Esophagus muscularis mucosa (tissue), 4 donors: ENCODE data around the gene HDAC4. TPM values are rescaled to one million over a fixed set of nuclear protein-coding genes. Genes with fewer than 3 reads are reported as not detected.

ENCODE experiments used
- DNase-seq: peaks from one replicate; pipeline ENCODE4 v3.0.0-alpha.2; 2017; ENCODE audit errors: extremely low spot score
- H3K27ac ChIP-seq, 4 donors: fragments of 200-600 bp; sonication (generic); replicated peaks in 1 of 4; 1 replicate in 3 of 4; 2 replicates in 1 of 4; pipeline ENCODE4 v1.5.1; 2016 to 2019; ENCODE audit warnings: mild to moderate bottlenecking in 1 of 4
- H3K27me3 ChIP-seq, 4 donors: fragments of 200-600 bp; sonication (generic); one replicate each; pipeline versions ENCODE4 v1.5.1 to v1.6.0; 2016 to 2019
- H3K36me3 ChIP-seq, 4 donors: fragments of 200-600 bp; sonication (generic); one replicate each; pipeline ENCODE4 v1.5.1; 2016 to 2019
- H3K4me1 ChIP-seq, 4 donors: fragments of 200-600 bp; sonication (generic); one replicate each; pipeline ENCODE4 v1.5.1; 2016 to 2019
- H3K4me3 ChIP-seq, 4 donors: fragments of 200-600 bp; sonication (generic); 1 replicate in 2 of 4; 2 replicates in 2 of 4; pipeline ENCODE4 v1.5.1; 2016 to 2019; ENCODE audit warnings: mild to moderate bottlenecking in 4 of 4, moderate library complexity in 1 of 4
- H3K9me3 ChIP-seq, 4 donors: fragments of 200-600 bp; sonication (generic); 1 replicate in 3 of 4; 2 replicates in 1 of 4; pipeline ENCODE4 v1.5.1; 2016 to 2019
- EP300 ChIP-seq: sonication (generic); formaldehyde crosslinking; IDR thresholded peaks from one replicate; pipeline ENCODE4 v1.6.1; 2017; ENCODE audit warnings: antibody characterized with exemption
- POLR2A ChIP-seq: fragments of 450-650 bp; IDR thresholded peaks from one replicate; pipeline ENCODE4 v1.6.1; 2017; ENCODE audit warnings: antibody characterized with exemption, moderate library complexity, mild to moderate bottlenecking, low read depth
- POLR2AphosphoS5 ChIP-seq, 2 donors: sonication (generic); formaldehyde crosslinking; IDR thresholded peaks; one replicate each; pipeline ENCODE4 v1.6.1; 2017; ENCODE audit warnings: antibody characterized with exemption in 2 of 2
- WGBS: methylation state at CpG from one replicate; pipeline ENCODE4 v1.1.5; 2018; 5-methylcytosine and 5-hydroxymethylcytosine counted together
- intact Hi-C: fragments of 100-400 bp; cut with DNase I; formaldehyde crosslinking; loops from one replicate; pipeline ENCODE4 v1.15.1; 2023
- total RNA-seq, 4 donors: library from RNA; depleted of rRNA; stranded (reverse); fragments of >200 nt; gene quantifications; one replicate each; pipeline versions ENCODE4 v1.1.0 to v1.2.1, GENCODE V29; 2016
- TF ChIP-seq, protein P1 (sequence below), 3 experiments: fragments of 200-600 bp in 2 of 3; fragments of 450-650 bp in 1 of 3; sonication (generic) in 2 of 3; IDR thresholded peaks; one replicate each; pipeline ENCODE4 v1.5.1; 2017 to 2019; ENCODE audit warnings: antibody characterized with exemption in 3 of 3, mild to moderate bottlenecking in 2 of 3, moderate library complexity in 1 of 3

HDAC4 gene
- total RNA-seq, 4 donors from 2014 or later = 59.4 to 119 (median 76.1) TPM

GRCh38 chr2:239186516-239187357, 214.1 kb downstream of the HDAC4 start:
- Histone ChIP-seq H3K4me3 (no peak overlapping the region), H3K27me3 (no peaks in the 10 kb centered on the region), H3K9me3 (peaks cover 0 to 5% (median 0%) of the 10 kb centered on the region in 4 donors), H3K4me1 (peaks cover 0 to 18% (median 5%) of the 10 kb centered on the region in 4 donors), H3K36me3 (peaks cover 25 to 76% (median 58%) of the 10 kb centered on the region in 4 donors), H3K27ac (no peak overlapping the region)
- DNase-seq = no peak
- no peak for TF ChIP-seq EP300
- no peak for TF ChIP-seq POLR2A
- TF ChIP-seq, protein P1, sequence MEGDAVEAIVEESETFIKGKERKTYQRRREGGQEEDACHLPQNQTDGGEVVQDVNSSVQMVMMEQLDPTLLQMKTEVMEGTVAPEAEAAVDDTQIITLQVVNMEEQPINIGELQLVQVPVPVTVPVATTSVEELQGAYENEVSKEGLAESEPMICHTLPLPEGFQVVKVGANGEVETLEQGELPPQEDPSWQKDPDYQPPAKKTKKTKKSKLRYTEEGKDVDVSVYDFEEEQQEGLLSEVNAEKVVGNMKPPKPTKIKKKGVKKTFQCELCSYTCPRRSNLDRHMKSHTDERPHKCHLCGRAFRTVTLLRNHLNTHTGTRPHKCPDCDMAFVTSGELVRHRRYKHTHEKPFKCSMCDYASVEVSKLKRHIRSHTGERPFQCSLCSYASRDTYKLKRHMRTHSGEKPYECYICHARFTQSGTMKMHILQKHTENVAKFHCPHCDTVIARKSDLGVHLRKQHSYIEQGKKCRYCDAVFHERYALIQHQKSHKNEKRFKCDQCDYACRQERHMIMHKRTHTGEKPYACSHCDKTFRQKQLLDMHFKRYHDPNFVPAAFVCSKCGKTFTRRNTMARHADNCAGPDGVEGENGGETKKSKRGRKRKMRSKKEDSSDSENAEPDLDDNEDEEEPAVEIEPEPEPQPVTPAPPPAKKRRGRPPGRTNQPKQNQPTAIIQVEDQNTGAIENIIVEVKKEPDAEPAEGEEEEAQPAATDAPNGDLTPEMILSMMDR (IDR thresholded peaks at IDR 0.05) = no peak
- no peak for TF ChIP-seq POLR2AphosphoS5 (IDR thresholded peaks at IDR 0.05)
- WGBS = 92% methylated on average over 19 of the region's 20 CpGs
- intact Hi-C loops = no loop called here

DNA sequence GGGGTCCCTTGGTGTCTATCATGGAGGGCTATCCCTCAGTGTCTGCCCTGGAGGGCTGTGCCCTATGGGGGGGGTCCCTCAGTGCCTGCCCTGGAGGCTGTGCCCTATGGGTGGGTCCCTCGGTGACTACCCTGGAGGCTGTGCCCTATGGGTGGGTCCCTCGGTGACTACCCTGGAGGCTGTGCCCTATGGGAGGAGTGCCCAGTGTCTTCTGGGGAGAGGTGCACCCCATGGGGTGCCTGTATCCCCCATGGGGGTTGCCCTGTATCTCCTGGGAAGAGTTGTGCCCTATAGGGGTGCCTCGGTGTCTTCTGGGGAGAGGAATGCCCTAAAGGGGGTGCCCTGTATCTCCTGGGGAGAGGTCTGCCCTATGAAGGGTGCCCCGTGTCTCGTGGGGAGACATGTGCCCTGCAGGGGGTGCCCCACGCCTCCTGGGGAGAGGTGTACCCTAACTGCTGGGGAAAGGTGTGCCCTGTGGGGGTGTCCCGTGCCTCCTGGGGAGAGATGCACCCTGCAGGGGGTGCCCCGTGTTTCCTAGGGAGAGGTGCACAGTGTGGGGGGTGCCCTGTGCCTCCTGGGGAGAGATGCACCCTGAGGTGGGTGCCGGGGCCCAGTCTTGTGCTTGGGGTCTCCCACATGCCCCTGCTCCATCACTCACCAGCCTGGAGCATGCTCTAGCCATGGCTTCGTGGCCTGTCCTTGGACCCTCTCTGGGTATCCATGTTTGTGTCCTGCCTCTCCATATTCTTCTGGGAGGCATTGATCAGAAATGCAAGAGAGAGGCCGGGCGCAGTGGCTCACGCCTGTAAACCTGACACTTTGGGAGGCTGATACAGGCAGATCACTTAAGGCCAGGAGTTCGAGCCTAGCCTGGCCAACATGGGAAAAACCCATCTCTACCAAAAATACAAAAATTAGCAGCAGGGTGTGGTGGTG, 215.6 kb downstream of the HDAC4 start:
- Histone ChIP-seq H3K36me3 (peaks cover 25 to 89% (median 65%) of the 10 kb centered on the region in 4 donors), H3K27ac (no peak overlapping the region), H3K4me1 (peaks cover 0 to 4% (median 0%) of the 10 kb centered on the region in 4 donors), H3K27me3 (no peaks in the 10 kb centered on the region), H3K4me3 (no peak overlapping the region), H3K9me3 (peaks cover 0 to 5% (median 0%) of the 10 kb centered on the region in 4 donors)
- no peak for DNase-seq
- TF ChIP-seq EP300 (no peak), POLR2A (no peak), POLR2AphosphoS5 (IDR thresholded peaks at IDR 0.05) (no peak)
- TF ChIP-seq, protein P1 (IDR thresholded peaks at IDR 0.05) = no peak
- intact Hi-C loops = no loop called here
- 95% methylated on average over 7 of the region's 14 CpGs for WGBS

DNA sequence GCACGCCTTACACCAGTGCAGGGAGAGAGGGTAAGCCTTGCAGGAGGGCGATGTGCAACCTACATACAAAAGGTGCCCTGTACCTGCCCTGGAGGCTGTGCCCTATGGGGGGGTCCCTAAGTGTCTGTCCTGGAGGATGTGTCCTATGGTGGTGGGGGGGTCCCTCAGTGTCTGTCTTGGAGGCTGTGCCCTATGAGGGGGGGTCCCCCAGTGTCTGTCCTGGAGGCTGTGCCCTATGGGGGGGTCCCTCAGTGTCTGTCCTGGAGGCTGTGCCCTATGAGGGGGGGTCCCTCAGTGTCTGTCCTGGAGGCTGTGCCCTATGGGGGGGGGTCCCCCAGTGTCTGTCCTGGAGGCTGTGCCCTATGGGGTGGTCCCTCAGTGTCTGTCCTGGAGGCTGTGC, 216.6 kb downstream of the HDAC4 start:
- TF ChIP-seq POLR2A (no peak), EP300 (no peak), POLR2AphosphoS5 (IDR thresholded peaks at IDR 0.05) (no peak)
- TF ChIP-seq, protein P1 (IDR thresholded peaks at IDR 0.05) = no peak
- H3K36me3 ChIP-seq = peaks cover 21 to 89% (median 65%) of the 10 kb centered on the region in 4 donors
- intact Hi-C loops = no loop called here
- 100% methylated on average over 2 of the region's 2 CpGs for WGBS
- no peak overlapping the region for H3K4me3 ChIP-seq
- no peak overlapping the region for H3K27ac ChIP-seq
- DNase-seq = no peak
- H3K4me1 ChIP-seq = no peaks in the 10 kb centered on the region
- no peaks in the 10 kb centered on the region for H3K27me3 ChIP-seq
- peaks cover 0 to 5% (median 0%) of the 10 kb centered on the region in 4 donors for H3K9me3 ChIP-seq

DNA sequence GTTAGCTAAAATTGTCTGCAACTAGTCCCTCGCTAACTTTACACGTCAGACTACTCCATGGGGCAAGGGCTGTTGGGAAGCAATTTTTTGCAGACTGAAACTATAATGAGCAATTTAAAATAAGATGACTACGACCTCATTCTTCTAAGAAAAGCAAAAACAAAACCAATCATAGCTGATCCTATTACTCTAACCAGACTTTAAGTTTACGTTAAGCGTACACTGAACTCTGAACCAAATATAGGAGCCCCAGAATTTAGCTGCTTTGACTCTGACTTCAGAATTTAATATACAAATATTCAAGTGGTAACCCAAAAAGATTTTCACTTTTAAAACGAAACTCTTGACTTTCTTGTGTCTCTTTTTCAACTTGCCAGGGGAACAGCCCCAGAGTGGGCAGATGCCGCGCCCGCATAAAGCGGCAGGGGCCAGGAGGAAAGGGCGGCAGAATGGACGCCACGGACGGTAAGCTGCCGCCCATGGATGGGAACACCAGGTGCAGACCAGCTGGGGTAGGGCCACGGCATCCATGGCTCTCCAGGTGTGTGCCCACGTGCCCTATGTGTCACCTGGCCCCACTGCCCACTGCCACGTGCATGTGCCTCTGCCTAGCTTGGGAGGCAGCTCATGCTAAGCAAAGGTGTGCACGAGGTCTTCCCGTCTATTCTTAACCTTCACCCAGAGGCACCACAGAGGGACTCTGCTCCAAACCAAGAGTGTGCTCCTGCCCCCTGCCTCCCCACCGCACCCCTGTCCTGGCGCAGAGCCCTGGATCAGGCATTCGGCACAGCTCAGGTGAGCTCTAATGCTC, 217.6 kb downstream of the HDAC4 start:
- intact Hi-C loops = no loop called here
- Histone ChIP-seq H3K4me3 (no peak overlapping the region), H3K27ac (no peak overlapping the region), H3K27me3 (no peaks in the 10 kb centered on the region), H3K9me3 (no peaks in the 10 kb centered on the region), H3K36me3 (peaks cover 11 to 89% (median 66%) of the 10 kb centered on the region in 4 donors), H3K4me1 (no peaks in the 10 kb centered on the region)
- DNase-seq = no peak
- TF ChIP-seq, protein P1 (IDR thresholded peaks at IDR 0.05) = no peak
- TF ChIP-seq POLR2A (no peak), EP300 (no peak), POLR2AphosphoS5 (IDR thresholded peaks at IDR 0.05) (no peak)
- 91% methylated on average over 23 of the region's 23 CpGs for WGBS
